Astrocyte of the hippocampus (primary cell): ENCODE measurements around the gene SEC24B.
A peak's percentile ranks its signal among the peaks of the same experiment; 100 is the strongest.
"Not testable (repeated sequence)": the region's sequence is repeated elsewhere in the genome, so short reads cannot be mapped to it uniquely, and the experiment has no call there.

Experiments used
- DNase-seq: peaks from one replicate; pipeline ENCODE4 v3.0.0; 2011; ENCODE audit warnings: low read depth, low spot score

Gene SEC24B

DNA sequence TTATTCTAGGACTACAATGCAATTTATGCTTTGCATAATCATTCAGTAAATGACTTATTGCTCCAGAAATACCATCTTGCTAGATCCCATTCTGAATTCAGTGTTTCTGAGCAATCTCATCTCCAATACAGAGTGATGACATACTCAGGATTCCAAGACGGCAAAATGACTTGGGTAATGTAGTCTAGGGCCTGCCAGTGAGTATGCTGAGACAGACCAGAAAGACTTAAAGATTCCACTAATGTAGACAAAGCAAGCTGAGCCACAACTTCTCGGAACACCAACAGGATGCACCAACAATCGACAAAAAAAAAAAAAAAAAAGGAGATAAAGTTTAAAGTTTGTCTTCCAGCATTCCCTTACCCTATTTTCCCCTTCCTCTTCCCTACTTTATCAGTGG is 919 bp upstream of the SEC24B start:
- peak; percentile 70 for DNase-seq

DNA sequence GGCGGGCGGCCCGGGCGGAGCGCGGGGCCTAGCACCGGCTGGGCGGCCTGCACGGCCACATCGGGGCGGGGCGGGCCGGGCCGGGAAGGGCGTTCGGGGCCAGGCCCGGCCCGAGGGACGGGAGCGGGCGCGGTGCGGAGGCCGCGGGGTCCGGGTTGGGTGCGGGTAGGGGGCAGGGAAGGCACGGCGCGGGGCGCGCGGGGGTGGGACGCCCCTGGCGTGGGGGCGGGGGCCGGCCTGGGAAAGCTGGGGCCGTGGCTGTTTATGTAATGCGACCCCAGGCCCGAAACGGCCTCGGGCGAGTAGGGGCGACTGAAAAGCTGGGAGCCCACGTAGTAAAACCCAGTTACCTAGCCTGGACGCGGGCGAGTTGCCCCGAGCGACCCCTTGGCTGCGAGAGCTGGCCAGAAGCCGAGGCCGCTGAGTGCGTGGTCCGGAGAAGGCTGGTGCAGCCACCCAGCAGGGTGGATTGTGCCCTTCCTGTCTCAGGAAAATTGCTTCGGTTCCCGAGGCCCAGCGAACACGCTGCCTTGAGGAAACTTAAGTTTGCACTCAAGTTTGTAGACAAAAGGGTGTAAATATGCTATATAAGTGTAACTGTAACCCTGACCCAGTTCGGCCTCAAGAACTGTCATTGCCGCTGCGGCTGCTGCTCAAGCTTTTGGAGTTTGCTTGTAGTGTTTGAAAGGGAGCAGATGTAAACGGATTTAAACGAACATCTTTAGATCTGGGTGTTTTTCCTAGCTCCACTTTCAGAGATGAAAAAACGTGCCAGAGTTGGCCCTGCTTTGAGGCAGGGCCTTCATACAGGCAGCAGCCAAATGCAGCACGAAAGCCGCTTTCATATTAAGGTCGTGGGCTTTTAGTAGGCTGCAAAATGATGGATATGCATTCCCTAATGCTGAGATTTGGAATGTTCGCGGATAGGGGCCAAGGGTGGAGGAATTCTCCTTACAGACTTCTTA is 674 bp downstream of the SEC24B start:
- DNase-seq, result peak; percentile 66

DNA sequence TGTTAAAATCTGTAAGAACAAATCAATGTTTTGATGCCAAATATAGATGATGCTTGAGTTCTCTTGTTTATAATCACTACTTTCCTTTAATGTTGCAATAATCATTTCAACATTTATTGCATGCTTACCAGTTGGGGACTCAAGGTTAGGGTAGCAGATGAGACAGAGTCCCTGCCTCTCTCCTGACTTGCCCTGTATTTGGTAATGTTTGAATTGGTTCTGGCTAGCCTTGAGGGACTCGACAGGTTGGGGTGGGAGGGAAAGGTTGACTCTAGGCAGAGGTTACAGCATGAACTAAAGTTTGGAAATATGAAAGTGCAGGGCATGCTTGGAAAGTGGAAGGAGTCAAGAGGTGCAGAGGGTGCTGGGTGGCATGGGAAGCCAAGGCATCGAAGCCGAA is 2.0 kb downstream of the SEC24B start:
- DNase-seq, result no peak

DNA sequence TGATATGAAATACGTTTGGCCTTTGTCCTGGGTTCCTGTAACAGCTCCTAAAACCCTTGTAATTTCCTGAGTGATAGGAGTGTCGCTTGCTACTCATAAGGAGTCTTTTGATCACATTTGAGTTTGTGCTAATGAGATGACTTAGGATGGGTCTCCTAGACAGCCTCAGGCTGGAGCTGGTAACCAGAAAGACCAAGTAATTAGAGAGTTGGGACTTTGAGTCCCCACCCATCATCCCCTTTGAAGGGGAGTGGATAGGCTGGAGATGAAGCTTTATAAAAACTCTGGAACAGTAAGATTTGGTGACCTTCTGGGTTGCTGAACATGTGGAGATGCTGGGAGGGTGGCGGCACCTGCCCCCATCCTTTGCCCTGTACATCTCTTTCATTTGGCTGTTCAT is 2.9 kb downstream of the SEC24B start:
- no peak for DNase-seq

DNA sequence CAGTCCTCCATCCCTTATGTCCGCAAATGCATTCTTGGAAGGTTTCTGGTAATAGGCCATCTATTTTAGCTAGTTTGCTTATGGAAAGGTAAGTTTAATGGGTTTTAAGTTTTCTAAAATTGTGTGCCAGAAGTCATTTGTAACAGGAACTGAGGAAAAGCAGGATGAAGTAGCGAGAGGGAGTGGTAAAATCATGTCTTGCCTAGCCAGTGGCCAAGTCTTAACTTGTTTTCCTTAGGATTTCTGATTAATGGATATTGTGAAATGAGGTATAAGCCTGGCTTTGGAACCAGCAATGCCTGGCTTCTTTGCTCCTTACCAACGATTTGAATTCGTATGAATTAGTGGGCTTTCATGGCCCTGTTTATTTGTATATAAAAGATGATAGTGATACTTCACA is 7.3 kb downstream of the SEC24B start:
- DNase-seq, result no peak

DNA sequence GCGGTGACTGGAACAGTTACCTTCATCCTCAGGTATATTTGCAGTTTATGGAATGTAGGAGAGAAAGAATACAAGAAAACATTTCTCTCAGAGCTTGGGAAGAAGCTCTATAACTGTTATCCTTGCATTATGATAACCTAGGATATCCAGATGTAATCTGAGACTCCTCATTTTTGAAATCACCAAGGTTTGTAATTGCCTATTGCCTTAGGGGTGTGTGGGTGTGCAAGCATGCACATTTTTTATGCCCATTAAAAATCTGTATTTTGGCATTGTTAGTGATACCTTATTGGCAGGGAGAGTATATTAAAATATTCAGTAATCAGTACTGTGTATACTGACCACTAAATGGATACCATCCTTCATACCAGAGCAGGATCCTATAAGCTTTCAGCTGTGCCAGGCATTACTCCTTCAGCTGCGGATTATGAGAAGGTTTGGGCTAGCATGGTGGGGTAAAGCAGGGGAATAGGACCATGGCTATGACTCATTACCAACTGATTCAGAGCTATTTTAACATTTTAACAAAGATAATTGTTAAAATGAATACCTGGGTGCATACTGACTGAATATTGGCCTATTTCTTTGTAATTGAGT is 8.3 kb downstream of the SEC24B start:
- peak; percentile 39 for DNase-seq

DNA sequence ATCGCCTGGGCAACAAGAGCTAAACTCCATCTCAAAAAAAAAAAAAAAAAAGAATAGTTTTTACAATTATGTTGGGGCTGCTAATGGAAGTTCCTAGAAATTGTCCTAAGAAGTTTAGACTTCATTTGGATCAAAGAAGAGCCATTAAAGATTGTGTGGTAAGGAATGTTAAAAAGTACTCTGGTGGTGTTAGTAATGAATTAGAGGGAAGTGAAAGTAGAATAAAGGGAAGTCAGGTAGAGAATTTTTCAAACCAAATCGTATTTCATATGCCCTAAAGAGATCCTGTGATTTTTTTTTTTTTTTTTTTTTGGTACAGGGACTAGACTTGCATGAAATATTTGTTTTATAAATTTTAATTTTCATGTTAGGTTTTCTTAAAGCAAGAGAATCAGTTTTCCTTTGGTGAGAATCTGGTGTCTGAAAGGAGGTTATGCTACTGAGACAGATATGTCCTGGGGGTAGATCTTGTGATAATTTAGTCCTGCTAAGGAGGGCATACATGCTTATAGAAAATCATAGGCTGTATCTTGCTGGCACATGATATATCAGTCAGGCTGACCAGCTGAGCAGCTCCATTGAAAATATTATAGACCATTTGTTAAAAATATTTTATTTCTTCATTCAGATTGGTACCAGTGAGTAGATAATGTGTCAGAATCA is 10.7 kb downstream of the SEC24B start:
- DNase-seq, result no peak

DNA sequence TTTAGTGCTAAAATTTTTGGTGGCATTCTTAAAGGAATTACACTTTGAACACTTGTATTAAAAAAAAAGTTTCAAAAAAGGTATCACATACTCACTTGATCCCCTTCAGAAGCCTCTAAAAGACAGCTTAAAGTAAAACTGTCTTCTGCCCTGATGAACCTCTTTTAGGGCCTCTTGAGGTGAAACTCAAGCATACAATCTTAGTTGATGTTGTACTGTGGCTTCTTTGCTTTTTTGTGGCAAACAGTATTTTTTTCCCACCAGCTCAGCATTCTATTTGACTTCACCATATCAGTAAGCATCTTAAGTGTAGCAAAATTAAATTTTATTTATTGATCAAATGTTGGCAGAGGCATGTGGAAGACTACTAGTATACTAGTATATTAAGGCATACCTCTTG is 13.7 kb downstream of the SEC24B start:
- no peak for DNase-seq

DNA sequence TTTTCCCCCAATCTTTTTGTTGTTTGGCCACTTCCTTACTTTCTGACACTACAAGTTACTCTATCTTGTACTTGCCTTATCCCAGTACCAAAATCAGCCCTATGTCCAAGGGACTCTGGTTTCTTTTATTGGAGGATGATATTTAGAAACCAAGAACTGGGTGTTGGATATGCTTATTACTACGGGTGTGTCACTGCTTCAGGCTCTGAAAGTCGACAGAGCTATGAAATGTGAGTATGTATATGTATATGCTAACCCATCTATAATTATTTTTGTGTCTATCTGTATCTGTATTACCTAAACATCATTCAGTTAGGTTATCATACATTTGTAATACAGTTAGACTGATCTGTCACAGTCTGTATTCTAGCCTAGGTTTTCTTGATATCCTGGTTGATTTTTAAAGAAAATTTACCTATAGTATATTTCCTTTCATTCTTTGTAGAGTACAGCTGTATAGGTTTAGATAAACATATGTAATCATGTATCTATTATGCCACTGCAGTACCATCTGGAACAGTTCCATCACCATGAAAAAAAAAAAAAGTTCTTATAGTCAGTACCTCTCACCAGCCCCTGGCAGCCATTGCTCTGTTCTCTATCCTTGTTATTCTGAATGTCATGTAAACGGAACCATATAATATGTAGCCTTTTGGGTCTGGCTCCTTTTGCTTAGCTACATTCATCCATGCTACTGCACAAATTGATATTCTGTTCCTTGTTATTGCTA is 18.1 kb downstream of the SEC24B start:
- DNase-seq, result no peak

DNA sequence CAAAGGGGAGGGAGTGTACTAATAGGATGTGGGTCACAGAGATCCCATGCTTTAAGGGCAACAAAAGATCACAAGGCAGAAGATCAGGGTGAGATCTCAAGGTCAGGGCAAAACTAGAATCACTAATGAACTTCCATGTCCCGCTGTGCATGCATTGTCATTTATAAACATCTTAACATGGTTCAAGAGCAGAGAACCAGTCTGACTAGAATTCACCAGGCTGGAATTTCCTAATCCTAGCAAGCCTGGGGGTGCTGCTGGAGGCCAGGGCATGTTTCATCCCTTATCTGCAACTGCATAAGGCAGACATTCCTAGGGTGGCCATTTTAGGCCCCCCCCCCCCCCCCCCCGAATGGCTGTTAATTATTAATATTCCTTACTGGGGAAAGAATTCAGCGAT is 19.5 kb downstream of the SEC24B start:
- DNase-seq, result not testable (repeated sequence)

DNA sequence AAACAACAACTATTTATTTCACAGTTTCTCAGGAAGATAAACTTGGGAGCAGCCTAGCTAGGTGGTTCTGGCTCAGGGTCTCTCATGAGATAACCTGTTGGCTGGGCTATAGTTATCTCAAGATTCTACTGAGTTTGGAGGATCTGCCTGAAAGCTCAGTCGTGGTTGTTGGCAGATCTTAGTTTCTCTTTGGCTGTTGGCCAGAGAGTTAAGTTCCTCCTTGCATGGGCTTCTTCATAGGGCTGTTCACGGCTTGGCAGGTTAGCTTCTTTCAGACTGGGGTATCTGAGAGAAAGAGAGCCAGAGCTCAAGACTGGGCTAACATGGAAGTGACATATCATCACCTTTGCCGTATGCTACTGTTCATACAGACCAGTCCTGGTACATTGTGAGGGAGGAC is 28.7 kb downstream of the SEC24B start:
- DNase-seq, result no peak

DNA sequence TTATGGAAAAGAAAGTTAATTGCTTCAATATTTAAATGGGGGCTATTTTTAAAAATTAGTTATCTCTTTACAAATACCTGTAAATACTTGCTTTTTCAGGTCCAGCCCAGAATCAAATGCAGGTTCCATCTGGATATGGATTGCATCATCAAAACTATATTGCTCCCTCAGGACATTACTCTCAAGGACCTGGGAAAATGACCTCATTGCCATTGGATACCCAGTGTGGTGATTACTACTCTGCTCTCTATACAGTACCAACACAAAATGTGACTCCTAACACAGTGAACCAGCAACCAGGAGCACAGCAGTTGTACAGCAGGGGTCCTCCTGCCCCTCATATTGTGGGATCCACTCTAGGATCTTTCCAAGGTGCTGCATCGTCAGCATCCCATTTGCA is 29.2 kb downstream of the SEC24B start:
- DNase-seq, result no peak

DNA sequence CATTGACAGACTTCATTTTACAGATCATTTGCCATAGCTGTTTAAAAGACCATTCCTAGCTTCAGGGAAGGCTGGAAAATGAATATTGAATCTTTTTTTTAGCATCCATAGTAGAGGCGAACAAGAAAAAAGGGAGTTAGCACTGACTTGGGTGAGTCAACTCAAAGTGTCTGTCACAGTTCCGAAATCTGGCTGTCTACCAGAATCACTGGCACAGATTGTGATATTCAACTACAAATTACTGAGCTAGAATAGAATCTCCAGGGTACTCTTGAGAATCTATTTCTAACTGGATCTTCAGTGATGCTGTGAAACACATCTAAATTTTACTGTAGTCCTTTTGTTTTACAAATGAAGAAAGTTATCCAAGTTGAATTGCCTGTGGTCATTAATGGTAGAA is 31.5 kb downstream of the SEC24B start:
- DNase-seq, result peak; percentile 71

DNA sequence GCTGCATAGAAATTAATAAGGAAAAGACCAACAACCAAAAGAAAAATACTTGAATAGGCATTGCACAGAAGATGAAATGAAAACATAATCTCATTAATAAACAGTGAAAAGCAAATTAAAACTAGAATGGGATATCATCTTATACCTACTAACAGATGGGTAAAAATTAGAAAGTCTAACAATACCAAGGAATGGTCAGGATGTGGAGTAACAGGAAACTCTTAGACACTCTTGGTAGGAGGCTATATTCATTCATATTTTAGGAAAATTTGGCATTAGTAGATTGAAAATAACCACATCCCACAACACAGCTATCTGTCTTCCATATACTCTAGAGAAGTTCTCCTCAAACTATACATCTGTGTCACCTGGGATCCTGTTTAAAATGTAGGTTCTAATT is 36.3 kb downstream of the SEC24B start:
- DNase-seq, result no peak

DNA sequence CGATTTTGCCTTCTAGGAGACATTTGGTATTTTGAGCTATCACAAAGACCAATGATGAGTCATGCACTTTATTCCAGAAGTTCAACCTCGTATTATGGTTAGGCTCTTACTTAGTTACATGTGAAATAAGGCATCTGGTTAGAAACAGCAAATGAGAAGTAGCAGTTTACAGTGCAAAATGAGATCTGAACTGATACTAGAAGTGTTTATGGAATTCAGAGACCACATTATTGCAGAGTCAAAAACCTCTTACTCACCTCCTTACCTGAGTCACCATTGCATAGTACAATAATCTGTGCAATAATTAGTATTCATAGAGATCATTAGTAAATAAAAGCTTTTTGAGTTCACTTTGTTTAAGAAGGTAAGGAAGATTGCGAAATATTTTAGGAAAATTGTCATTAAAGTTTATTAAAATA is 38.7 kb downstream of the SEC24B start:
- DNase-seq, result peak; percentile 53

DNA sequence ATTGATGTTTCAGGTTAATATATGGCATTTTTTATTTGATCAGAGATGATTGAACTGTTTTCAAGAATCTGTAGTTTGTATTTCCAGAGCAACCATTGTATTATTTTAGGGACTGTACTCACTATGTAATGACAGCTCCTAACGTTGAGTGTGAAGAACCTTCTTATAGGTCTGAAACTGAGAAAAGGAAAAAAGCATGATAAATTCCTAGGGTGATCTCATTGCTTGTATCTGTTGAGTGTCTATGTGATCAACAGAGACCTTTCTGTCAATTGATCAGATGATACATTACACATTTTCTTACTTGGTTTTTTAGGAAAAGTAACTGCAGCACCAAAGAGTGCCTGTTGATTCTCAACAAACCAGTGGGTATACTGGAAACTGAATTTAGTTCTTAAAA is 40.2 kb downstream of the SEC24B start:
- DNase-seq, result no peak

DNA sequence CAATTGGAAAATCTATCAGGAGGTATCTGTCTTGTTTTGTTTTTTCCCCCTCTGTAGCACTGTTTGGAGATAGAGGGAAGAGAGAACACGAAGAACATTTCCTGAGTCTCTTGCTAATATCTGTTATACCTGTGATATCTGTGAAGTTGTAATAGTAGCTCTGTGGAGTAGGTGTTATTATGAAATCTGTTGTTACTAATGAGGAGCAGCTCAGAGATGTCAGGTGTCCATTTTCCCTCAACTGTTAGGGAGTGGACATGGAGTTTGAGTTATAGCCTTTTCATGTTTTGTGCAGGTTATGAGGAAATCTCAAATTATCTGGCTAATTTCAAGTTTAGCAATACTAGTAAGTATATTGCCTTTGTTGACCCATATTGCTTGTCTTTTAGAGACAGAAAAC is 52.4 kb downstream of the SEC24B start:
- no peak for DNase-seq

DNA sequence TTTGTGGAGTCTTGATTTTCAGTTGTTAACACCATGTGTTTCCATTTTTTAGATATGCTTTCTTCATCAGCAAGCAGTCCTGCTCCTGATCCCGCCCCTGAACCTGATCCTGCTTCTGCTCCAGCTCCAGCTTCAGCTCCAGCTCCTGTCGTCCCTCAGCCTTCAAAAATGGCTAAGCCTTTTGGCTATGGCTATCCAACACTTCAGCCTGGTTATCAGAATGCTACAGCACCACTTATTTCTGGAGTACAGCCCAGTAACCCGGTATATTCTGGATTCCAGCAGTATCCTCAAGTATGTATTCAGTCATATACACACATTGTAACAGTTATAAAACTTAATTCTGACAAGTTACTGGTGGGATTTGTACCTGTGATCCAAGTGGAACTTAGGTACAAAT is 60.9 kb downstream of the SEC24B start:
- no peak for DNase-seq

DNA sequence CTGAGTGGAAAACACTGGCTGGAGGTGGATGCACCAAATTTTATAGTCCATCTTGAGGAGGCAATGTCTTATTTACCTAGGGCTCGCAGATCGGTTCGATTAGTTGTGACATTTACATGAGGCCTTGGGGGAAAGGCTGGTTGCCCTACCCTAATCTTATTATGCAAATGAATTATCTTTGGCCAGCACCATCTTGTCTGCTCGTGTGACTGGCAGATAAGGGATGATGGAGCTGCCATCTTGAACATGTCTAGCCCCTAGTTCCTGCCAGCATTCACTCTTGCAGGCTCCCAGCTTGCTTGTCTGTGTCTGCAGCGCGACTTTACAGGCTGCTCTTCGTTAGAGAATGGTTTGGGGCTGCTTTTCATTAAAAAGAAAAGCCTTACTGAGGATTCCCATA is 61.9 kb downstream of the SEC24B start:
- DNase-seq, result no peak

DNA sequence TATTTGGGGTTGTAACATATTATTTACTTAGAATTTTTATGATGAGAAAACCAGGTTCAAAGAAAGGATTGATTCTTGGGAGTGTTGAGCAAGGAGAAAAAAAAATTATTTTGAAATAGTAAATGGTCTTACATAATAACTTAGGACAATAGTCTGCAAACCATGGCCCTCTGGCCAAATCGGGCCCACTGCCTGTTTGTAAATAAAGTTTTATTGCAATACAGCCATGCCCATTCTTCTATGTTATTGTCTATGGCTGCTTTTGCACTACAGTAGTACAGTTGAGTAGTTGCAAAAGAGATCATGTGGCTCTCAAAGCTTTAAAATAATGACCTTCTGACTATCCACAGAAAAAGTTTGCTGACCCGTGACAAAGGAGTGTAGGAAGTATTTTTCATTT is 63.3 kb downstream of the SEC24B start:
- no peak for DNase-seq

DNA sequence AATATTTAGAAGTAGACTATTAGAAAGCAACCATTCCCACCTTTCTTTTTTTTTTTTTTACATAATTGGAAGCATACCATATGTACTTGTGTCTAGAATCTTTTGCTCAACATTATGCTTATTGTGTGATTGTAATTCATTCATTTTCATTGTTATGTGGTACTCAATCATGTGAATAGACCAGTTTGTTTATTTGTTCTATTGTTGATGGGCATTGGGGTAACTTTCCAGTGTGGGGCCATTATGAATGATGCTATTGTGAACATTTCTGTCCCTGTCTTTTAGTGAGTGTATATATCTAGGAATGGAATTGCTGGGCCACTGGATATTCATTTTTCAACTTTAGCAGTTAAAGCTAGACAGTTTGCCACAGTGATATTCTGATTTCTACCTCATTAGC is 63.9 kb downstream of the SEC24B start:
- no peak for DNase-seq

DNA sequence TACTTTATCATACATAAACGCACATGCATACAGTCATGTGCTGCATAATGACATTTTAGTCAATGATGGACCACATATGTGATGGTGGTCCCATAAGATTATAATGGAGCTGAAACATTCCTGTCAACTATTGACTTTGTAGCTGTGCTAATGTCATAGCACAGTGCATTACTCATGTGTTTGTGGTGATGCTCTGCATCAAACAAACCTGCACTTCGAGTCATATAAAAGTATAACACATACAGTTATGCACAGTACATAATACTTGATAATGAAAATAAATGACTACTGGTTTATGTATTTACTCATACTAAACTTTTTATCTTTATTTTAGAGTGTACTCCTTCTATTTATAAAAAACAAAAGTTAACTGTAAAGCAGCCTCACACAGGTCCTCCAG is 65.9 kb downstream of the SEC24B start:
- DNase-seq, result no peak
